Hypothalamus (tissue), 51 donors: ENCODE data around the gene ARSB.
"Not testable (repeated sequence)": the region's sequence is repeated elsewhere in the genome, so short reads cannot be mapped to it uniquely, and the experiment has no call there.

Experiments used
- DNase-seq, 51 donors: peaks; one replicate each; lab custom pipeline; 2025; lab: John Stamatoyannopoulos, UW

The ARSB gene

GRCh38 chr5:78785454-78785853, 199.7 kb downstream of the ARSB start:
- DNase-seq = no peak

- no peak for DNase-seq
These were observed 201.5 kb downstream of the ARSB start for GRCh38 chr5:78783434-78784130.

- no peak for DNase-seq
These were observed 202.4 kb downstream of the ARSB start for GRCh38 chr5:78782728-78783127.

- no peak for DNase-seq
These were observed 203.4 kb downstream of the ARSB start for GRCh38 chr5:78781611-78782286.

- no peak for DNase-seq
These were observed 205.1 kb downstream of the ARSB start for GRCh38 chr5:78779771-78780616.

GRCh38 chr5:78779262-78779661, 205.8 kb downstream of the ARSB start:
- no peak for DNase-seq

- no peak for DNase-seq
These were observed 206.6 kb downstream of the ARSB start for GRCh38 chr5:78778538-78778937.

GRCh38 chr5:78777901-78778300, 207.2 kb downstream of the ARSB start:
- no peak for DNase-seq

- no peak for DNase-seq
These were observed 208.5 kb downstream of the ARSB start for GRCh38 chr5:78776637-78777036.

- DNase-seq = no peak
These were observed 211.5 kb downstream of the ARSB start for GRCh38 chr5:78773655-78774054.

GRCh38 chr5:78771260-78772205, 213.6 kb downstream of the ARSB start:
- DNase-seq = no peak

GRCh38 chr5:78768781-78769380, 216.2 kb downstream of the ARSB start:
- DNase-seq = no peak

- no peak for DNase-seq
These were observed 218.7 kb downstream of the ARSB start for GRCh38 chr5:78766412-78766762.

GRCh38 chr5:78765756-78766411, 219.2 kb downstream of the ARSB start:
- no peak for DNase-seq

- no peak for DNase-seq
These were observed 220.0 kb downstream of the ARSB start for GRCh38 chr5:78765116-78765515.

- DNase-seq = no peak
These were observed 221.4 kb downstream of the ARSB start for GRCh38 chr5:78763659-78764189.

GRCh38 chr5:78762743-78763142, 222.4 kb downstream of the ARSB start:
- not testable (repeated sequence) for DNase-seq

GRCh38 chr5:78761840-78762239, 223.3 kb downstream of the ARSB start:
- DNase-seq = no peak

- no peak for DNase-seq
These were observed 224.3 kb downstream of the ARSB start for GRCh38 chr5:78760770-78761169.
